NCI-H82 (cell line): ENCODE data around the gene NTN3.
"Not testable (repeated sequence)": the region's sequence is repeated elsewhere in the genome, so short reads cannot be mapped to it uniquely, and the experiment has no call there.

Experiments used
- DNase-seq: peaks from one replicate; lab custom pipeline; 2025; lab: John Stamatoyannopoulos, UW

Gene NTN3

DNA sequence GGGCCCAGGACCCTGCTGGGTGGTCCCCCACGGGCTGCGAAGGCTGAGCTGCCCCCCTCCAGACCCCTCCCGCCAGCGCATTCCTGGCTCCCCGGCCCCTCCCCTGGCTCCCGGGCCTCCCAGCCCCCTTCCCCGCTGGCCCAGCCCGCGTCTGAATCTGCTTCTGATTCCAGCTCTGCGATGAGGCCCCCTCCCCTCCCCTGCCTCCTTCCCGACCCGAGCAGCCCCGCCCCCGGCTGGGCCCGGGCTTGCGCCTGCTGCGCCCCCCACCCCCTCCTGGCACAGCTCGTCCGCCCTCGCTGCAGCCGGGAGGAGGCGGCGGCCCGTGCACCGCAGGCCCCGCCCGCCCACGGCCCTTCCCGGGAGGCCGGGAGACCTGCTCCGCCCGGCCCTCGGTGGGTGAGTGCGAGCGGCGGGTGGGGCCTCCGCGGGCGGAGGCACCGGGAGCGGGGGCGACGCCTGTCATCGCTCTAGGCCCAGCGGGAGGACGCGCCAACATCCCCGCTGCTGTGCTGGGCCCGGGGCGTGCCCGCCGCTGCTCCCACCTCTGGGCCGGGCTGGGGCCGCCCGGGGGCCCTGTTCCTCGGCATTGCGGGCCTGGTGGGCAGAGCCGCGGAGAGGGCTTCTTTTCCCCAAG, at the start of gene NTN3:
Gene NTN3 (plus strand): TSS at position 282 of the 637 bp plus-strand sequence. CDS start 405 bp downstream, outside the sequence.
- DNase-seq, result peak; percentile 97

DNA sequence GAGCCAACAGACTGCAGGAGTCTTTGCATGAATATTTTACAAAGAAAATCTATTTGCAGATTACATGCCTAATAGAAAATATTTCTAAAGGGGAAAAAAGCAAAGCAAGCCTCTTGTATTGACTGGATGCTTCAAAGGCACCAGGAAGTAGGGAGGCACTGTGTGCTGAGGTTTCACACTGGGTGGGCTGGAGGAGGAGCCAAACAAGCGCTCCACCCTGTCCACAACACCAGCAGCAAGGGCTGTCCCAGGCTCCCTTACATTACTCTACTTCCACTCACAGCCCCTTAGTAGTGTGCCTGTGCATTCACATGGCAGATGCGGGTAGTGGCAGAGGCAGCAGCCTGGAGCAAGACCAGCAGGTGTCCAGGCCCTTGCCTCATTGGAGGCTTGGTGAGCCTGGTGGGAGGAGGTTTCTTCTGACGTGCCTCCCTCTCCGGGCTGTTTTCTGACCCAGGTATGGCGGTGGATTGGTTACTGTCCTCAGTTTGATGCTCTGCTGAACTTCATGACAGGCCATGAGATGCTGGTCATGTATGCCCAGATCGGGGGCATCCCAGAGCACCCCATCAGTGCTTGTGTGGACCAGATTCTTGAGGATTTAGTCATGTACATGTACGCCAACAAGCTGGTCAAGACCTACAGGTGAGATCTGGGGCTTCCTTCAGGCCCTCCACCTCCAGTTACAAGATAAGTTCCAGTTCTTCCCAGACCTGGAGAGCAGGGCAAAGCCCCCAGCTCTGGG, 48.8 kb upstream of the NTN3 start:
- no peak for DNase-seq

DNA sequence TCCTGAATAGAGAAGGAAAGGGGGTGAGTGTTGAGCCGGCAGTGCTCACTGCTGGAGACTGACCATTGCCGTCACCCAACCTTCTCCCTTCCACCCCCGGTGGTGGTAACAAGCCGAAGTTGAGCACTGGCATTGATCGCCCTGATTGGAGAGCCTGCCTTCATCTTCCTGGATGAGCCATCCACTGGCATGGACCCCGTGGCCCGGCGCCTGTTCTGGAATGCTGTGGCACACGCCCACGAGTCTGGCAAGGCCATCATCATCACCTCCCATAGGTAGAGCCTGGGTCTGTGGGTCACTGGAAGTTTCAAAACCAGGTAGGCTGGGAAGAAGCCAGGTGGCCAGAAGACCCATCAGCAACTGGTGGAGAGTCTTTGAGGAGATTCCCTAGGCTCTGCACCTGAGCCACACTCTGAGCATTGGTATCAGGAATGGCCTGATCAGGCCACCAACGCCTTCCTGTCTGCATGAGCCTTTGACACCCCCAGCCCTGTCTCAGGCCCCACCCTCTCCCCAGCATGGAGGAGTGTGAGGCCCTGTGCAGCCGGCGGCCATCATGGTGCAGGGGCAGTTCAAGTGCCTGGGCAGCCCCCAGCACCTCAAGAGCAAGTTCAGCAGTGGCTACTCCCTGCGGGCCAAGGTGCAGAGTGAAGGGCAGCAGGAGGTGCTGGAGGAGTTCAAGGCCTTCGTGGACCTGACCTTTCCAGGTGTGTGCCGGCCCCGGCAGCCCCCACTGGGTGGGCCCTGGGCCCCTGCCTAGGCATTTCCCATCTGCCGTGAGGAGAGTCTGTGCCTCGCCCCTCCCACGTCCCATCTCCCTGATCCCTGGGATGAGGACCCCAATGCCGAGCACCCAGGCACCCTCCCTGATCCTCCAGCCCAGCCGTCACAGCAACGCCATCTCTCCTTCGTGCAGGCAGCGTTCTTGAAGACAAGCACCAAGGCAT, 46.8 kb upstream of the NTN3 start:
- DNase-seq, result no peak

DNA sequence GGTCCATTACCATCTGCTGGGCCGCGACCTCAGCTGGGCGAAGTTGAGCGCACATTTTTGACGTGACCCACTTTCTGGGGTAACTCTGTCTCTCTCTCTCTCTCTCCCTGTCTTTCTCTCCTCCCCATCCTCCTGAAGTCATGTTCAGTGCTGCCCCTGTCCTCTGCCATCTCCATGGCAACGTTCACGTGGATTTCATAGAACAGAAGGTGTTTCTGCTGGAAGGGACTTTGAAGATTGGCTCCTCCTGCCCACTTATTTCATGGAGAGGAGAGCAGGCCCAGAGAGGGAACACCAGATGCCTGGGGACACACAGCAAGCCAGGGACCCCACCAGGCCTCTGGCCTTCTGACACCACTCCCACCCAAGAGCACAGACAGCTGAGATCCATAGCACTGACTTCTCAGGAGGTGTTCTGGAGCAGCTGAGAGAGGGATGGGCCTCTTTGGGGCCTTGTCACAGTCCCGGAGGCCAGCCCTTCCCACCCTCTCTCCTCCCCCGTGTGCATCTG, 46.0 kb upstream of the NTN3 start:
- DNase-seq, result no peak

DNA sequence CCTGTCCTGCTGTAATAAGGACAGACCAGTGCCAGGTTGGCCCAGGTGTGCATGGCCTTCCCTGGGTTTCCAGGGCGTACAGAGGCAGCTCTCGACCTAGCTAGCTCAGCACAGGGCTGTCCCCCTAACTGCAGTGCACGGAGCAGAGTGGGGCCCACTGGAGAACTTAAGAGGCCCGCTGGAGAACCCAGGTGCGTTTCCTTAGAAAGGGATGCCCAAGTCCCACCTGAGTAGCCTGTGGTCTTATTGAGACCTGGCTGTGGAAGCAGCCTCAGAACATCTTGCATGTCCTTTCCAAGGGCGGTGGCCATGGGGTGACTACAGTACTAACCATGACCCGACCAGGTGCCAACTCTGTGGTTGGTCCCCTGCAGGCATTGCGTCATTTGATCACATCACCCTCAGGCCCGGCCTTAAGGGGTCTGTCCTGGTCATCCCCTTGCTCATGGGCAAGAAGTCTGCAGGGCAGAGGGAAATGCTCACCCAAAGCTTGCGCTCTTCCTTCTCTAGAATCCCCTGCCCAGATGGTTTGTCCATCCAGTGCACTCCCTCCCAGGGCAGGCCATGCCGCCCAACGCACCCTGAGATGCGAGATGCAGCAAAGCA, 45.2 kb upstream of the NTN3 start:
- DNase-seq, result no peak

DNA sequence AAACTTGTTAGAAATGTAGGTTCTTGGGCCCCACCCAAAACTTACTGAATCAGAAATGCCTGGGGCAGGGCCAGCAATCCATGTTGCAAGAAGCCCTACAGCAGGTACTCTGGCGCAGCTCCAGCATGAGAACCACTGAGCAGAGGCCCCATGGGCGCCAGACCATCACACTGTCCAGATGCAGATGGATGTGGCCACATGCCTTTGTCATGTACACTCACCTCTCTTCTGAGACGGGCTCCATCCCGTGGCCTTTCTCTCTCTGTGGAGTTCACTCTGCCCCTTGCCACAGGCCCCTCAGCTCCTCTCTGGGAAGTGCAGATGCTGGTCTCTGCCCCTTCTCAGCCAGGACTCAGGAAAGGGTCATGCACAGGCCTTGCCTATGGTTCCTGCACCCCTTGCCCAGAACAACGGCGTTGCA, 44.1 kb upstream of the NTN3 start:
- DNase-seq, result no peak

DNA sequence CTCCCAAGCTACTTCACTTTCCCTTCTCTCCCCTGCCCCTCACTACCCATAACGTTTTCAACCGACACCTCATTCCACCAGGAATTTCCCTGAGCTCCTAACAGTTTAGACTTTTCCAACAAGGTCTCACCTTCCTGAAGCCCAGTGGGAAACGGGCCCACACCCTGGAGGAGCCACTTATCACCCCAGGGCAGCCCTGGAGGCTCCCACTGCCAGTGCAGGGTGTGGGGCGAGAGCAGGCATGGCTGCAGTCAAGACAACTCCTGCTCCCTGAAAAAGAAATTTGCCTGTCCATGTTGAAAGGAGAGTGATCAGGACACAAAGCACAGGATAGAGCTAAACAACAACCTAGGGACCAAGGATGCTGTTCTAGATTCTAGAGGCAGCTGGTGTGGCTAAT, 43.6 kb upstream of the NTN3 start:
- peak; percentile 64 for DNase-seq

DNA sequence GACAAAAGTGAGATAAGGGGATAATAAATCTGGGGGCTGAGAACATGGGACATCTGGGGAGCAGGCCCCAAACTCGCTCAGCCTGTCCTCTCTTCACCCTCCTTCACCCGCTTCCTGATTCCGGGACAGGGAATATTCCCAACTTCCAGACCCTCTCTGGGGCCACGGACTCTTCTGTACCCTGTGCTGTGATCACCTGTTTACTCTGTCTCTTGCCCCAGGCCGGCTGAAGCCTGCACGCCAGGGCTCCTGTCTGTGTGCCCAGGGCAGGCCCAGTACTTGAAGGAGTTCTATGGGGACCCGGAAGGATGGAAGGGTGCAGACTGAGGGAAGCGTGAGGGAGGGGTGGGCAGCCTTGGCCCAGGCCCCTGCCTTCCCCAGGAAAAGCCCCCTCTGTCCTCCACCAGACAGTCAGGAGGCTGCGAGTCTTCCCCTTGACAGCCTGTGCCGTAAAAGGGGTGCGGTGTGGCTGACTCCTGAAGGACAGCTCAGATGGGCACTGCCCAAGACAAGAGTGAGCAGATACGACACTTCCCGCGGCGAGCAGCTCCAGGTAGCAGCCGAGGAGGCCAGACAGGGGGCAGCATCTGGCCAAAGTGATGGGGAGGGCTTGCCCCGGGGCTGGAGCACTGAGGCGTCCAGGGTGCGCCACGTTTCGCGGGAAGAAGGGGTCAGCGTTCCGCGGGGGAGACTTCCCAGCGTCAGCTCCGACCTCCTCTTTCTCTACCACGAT, 42.9 kb upstream of the NTN3 start:
- peak; percentile 66 for DNase-seq

DNA sequence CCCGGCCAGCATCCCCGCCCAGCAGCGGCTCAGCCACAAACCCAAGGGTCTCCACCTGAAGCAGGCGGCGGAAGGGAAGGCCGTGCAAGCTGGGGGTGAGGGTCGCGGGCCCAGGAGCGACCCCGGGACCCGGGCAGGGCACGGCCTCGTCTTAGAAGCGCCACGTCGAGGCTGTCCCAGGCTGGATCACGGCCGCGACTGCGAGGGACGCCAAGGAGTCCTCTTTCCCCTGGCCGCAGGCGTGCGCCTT, 42.4 kb upstream of the NTN3 start:
- no peak for DNase-seq

DNA sequence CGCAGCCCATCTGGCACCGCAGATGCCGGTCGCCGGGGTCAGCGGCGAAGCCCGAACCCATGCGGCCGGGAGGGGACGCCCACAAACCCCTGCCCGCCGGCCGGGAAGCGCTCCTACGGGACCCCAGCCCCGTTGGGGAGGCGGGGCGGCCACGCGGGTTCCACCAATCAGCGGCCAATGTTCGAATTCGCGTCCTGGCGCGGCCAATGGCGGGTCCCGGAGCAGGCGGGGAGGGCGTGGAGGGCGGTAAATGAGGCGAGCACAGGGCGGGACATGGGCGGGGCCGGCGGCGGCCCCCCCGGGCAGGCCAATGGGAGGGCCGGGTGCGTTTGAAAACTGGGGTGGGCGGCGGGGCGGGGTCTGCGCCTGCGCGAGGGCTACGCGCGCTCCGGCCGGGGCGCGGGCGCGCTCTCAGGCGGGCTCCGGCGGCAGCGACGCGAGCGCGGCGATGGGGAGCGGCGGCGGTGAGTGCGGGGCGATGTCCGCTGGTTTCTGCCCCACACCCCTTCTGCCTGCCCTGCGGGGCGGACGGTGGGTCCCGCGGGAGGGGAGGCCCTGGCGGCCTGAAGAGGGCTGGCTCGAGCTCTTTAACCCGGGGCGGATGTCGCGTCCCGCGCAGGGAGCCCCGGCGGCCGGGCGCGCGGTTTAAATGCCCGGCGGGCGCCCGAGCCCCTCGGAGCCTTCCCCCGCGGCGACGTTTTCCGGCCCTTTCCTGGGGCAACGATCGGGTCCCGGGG, 41.9 kb upstream of the NTN3 start, which contains the start of gene CCNF:
Gene CCNF (plus strand): TSS at position 414 of the 737 bp plus-strand sequence. CDS start 35 bp downstream, at position 449.
- DNase-seq, result peak; percentile 98

DNA sequence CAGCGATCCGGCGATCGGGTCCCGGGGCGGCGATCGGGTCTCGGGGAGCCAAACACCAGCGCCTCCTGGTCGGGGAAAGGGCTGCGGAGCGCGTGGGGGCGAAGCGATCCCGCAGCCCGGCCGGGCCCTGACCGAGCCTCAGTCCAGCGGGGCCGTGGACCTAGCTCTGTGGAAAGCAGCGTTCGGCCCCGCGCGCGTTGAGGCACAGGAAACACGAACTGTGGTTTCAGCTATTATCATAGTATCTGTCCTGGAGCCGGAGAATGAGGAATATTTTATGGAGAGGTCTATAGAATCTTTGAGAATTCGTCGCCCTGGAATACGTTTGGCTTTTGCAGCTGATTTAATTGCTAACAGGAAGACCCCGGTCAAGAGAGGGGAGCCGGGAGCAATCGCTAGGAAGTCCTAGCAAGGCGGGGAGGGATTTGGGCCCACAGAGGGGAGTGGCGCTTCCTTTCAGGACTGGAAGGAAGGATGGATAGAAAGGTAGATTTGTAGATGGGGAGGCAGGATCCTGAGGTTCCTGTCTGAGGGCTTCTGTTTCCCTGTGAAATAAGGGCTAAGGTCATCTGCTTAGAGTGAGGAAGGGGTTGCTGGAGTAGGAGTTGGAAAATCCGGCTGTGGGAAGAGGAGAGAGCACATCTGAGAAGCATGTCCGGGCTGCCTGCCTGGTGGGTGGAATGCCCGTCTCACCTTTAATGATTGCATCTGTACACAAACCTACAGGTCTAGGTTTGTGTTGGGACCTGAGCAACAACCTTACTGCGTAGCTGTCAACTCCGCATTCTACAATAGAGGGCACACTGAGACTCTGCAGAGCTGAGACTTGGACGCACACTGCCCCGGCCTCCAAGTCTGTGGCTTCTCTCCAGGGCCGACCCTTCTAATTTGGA, 41.1 kb upstream of the NTN3 start:
- DNase-seq, result peak; percentile 60

DNA sequence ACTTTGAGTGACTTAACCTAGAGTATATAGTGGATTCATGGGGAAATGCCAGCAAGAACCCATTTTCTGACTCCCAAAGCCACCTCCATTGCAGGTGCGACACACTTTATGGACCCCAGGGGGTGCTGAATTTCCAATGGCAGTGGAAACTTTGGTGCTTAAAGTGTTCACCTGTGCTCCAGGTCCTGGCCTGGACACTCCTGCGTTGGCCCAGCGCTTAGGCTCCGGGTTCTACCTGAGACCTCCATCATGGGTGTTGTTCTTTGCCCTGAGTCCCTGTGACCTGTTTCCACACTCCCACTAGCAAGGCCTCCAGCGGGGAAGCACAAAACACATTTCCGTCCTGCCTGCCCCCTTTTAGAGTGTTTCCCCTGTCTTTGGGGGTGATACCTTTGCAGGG, 38.8 kb upstream of the NTN3 start:
- no peak for DNase-seq

DNA sequence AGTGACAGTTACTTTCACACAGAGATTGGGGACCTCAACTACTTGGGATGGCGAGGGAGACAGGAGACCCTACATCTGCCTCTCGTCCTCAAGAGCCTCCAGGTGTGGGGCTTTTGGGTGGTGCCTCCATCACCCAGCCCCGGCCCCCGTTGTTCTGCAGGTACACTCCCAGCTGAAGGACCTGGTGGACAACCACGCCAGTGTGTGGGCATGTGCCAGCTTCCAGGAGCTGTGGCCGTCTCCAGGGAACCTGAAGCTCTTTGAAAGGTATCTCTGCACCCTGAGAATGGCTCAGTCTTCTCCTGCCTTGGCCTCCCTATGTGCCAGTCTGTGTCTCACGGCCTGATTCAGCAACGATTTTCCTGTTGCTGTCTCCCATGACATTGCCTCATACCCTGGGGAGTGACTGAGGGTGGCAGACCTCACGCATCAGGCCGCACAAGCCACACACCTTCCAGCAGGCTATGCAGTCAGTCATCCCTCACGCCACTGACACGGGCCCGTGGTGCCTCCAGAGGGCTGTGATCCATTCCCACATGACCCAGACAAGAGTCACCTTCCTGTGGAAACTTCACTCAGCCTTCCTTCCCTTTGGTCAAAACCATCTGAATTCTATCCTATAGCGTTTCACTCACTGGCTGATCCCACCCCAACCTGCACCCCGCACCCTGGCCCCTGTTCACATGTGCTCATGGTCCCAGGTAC, 38.1 kb upstream of the NTN3 start:
- no peak for DNase-seq

DNA sequence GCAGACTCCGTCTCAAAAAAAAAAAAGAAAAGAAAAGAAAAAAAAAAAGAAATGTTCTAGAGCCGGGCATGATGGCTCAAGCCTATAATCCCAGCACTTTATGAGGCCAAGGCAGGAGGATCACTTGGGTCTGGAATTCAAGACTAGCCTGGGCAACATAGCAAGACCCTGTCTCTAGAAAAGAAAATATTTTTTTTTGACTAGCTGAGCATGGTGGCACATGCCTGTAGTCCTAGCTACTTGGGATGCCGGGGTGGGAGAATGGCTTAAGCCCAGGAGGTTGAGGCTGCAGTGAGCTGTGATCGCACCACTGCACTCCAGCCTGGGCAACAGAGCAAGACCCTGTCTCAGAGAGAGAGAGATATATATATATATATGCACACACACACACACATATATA, 35.9 kb upstream of the NTN3 start:
- not testable (repeated sequence) for DNase-seq

DNA sequence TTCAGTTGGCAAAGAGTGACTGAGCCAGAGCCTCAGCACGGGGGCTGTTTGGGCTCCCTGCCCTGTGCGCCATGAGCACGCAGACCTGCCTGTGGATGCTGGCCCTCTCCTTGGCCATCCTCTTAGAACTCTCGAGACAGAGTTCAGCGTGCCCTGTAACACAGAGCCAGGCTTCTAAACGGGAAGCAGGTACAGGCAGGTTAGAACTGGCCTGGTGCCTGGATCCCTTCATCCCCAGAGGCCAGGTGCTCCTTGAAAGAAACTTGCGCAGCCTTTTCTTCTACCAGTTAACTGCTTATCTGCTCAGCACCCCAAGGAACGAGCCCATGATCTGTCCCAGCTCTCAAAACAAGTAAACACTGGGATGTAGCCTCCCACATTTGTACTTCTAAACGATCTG, 35.0 kb upstream of the NTN3 start:
- DNase-seq, result no peak

DNA sequence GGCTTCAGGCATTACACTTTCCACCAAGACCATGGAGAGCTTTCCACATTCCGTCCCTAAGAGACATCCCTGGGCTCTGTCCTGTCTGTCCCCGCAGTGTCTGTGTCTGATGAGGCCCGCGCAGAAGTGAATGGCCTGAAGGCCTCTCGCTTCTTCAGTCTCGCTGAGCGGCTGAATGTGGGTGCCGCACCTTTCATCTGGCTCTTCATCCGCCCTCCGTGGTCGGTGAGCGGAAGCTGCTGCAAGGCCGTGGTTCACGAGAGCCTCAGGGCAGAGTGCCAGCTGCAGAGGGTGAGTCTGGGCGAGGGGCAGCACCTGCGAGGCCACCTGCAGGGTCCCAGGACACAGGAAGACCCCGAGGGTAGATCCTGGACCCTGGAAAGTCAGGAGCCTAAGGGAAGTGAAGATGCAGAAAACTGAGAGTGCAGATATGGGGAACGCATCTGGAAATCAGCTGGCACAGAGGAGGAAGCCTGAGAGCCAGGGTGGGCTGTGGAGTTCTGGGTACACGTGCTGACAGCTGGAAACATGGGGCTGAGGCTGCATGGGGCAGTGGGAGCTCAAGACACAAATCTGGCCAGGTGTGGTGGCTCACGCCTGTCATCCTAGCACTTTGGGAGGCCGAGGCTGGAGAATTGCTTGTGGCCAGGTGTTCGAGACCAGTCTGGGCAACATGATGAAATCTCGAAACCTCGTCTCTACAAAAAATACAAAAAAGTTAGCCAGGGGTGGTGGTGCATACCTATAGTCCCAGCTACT, 33.9 kb upstream of the NTN3 start:
- no peak for DNase-seq

DNA sequence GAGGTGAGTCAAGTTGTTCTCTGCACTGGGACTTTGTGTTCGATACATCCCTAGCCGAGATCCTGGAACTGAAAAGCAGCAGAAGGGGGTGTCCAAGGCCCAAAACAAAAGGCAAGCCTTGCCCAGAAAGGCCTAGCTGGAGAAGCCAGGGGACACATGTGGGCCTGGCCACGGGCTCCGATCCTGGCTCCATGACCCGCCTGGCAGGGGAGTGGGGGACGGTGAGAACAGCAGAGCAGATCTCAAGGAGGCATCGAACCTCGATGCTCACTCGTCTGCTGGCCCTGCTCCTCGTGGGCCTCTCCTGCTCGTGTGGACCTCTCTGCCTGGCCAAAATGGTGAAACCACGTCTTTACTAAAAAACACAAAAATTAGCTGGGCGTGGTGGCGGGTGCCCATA, 33.0 kb upstream of the NTN3 start:
- no peak for DNase-seq

DNA sequence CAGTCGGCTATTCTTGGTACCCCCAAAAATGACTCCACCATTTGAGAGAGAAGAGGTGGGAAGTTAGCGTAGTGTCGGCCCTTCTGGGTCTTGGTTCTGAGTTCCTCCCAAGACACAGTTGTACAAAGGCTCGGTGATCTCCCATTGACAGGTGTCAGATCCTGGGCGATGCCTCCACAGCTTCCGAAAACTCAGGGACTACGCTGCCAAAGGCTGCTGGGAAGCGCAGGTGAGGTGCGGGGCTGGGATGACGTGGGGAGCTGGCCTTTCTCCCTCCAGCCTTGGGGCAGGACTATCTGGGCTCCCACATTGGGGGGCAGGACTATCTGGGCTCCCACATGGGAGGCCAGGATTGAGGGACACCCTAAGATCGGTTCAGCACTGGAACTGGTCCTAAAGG, 31.5 kb upstream of the NTN3 start:
- DNase-seq, result no peak
